CD14-positive monocyte (primary cell): ENCODE measurements around the gene SLFN11. TPM values are rescaled to one million over a fixed set of nuclear protein-coding genes. Genes with fewer than 3 reads are reported as not detected.
A peak's percentile ranks its signal among the peaks of the same experiment; 100 is the strongest.

ENCODE experiments used
- DNase-seq, 3 donors: peaks; one replicate each; pipeline ENCODE4 v3.0.0-alpha.2; 2011 to 2022
- H2AFZ ChIP-seq: 2 replicates; pipeline ENCODE4 v1.6.0; 2012; ENCODE audit warnings: mild to moderate bottlenecking, low read depth, low read length, inconsistent platforms; ENCODE audit not compliant: insufficient read depth, poor library complexity, severe bottlenecking
- H3K27ac ChIP-seq, 2 donors: 1 replicate in 1 of 2; 2 replicates in 1 of 2; pipeline ENCODE4 v1.5.1; 2012 to 2013; ENCODE audit warnings: low read length in 2 of 2, control low read depth in 1 of 2, inconsistent platforms in 1 of 2, low read depth in 1 of 2, mild to moderate bottlenecking in 1 of 2
- H3K27me3 ChIP-seq, 2 donors: one replicate each; pipeline versions ENCODE4 v1.6.0 to v1.6.1; 2011 to 2013; ENCODE audit warnings: low read length in 2 of 2; ENCODE audit not compliant: control insufficient read depth in 2 of 2, insufficient read depth in 2 of 2
- H3K36me3 ChIP-seq, 2 donors: replicated peaks in 1 of 2; 1 replicate in 1 of 2; 2 replicates in 1 of 2; pipeline versions ENCODE4 v1.5.1 to v1.6.1; 2012 to 2013; ENCODE audit warnings: low read length in 2 of 2, control low read depth in 1 of 2, inconsistent platforms in 1 of 2, mild to moderate bottlenecking in 1 of 2; ENCODE audit not compliant: insufficient read depth in 2 of 2, control insufficient read depth in 1 of 2
- H3K4me1 ChIP-seq, 2 donors: 1 replicate in 1 of 2; 2 replicates in 1 of 2; pipeline versions ENCODE4 v1.5.1 to v1.6.1; 2012 to 2013; ENCODE audit warnings: low read length in 2 of 2, control low read depth in 1 of 2, inconsistent platforms in 1 of 2, mild to moderate bottlenecking in 1 of 2, moderate library complexity in 1 of 2; ENCODE audit not compliant: insufficient read depth in 2 of 2, control insufficient read depth in 1 of 2
- H3K4me2 ChIP-seq: replicated peaks from 2 replicates; pipeline ENCODE3; 2012; ENCODE audit warnings: low read length, moderate library complexity, mild to moderate bottlenecking; ENCODE audit not compliant: poor library complexity, severe bottlenecking; ENCODE audit errors: extremely low read depth
- H3K4me3 ChIP-seq, 3 experiments: fragments of 200-600 bp in 1 of 3; sonication (generic) in 1 of 3; replicated peaks in 1 of 3; 1 replicate in 2 of 3; 2 replicates in 1 of 3; pipeline ENCODE4 v1.5.1; 2011 to 2013; ENCODE audit warnings: low read length in 3 of 3, mild to moderate bottlenecking in 3 of 3, control low read depth in 2 of 3, low read depth in 2 of 3, inconsistent platforms in 1 of 3, moderate library complexity in 1 of 3
- H3K79me2 ChIP-seq: 2 replicates; pipeline ENCODE4 v1.6.0; 2012; ENCODE audit warnings: mild to moderate bottlenecking, control low read depth, inconsistent platforms, low read length, moderate library complexity; ENCODE audit not compliant: insufficient read depth
- H3K9ac ChIP-seq: 2 replicates; pipeline ENCODE4 v1.6.0; 2017; ENCODE audit warnings: low read length, mild to moderate bottlenecking; ENCODE audit not compliant: insufficient read depth, poor library complexity, severe bottlenecking
- H3K9me3 ChIP-seq, 2 donors: replicated peaks in 1 of 2; 1 replicate in 1 of 2; 2 replicates in 1 of 2; pipeline versions ENCODE4 v1.5.1 to v1.6.1; 2012 to 2013; ENCODE audit warnings: low read length in 2 of 2, control low read depth in 1 of 2; ENCODE audit not compliant: control insufficient read depth in 1 of 2, insufficient read depth in 1 of 2
- H4K20me1 ChIP-seq: 2 replicates; pipeline ENCODE4 v1.6.0; 2012; ENCODE audit warnings: mild to moderate bottlenecking, low read length, control low read depth, moderate library complexity; ENCODE audit not compliant: insufficient read depth
- H3K27ac Mint-ChIP-seq, 7 donors: one replicate each; pipeline ENCODE4 v1.8.0; 2020; ENCODE audit warnings: mild to moderate bottlenecking in 7 of 7, mixed read lengths in 7 of 7, moderate library complexity in 6 of 7, inconsistent platforms in 2 of 7
- H3K27me3 Mint-ChIP-seq, 3 donors: one replicate each; pipeline ENCODE4 v1.8.0; 2021 to 2022; ENCODE audit warnings: low read depth in 3 of 3, mild to moderate bottlenecking in 3 of 3, mixed read lengths in 3 of 3, moderate library complexity in 3 of 3, inconsistent platforms in 1 of 3
- H3K36me3 Mint-ChIP-seq, 2 donors: one replicate each; pipeline ENCODE4 v1.8.0; 2020; ENCODE audit warnings: mixed read lengths in 2 of 2, inconsistent platforms in 1 of 2, mild to moderate bottlenecking in 1 of 2
- H3K4me1 Mint-ChIP-seq: one replicate; pipeline ENCODE4 v1.8.0; 2020; ENCODE audit warnings: mild to moderate bottlenecking, mixed read lengths
- H3K4me3 Mint-ChIP-seq, 2 donors: one replicate each; pipeline ENCODE4 v1.8.0; 2020; ENCODE audit warnings: mild to moderate bottlenecking in 2 of 2, mixed read lengths in 2 of 2, moderate library complexity in 1 of 2
- H3K9me3 Mint-ChIP-seq, 7 donors: one replicate each; pipeline ENCODE4 v1.8.0; 2020 to 2022; ENCODE audit warnings: mixed read lengths in 7 of 7, mild to moderate bottlenecking in 6 of 7, moderate library complexity in 6 of 7, inconsistent platforms in 2 of 7
- WGBS: methylation state at CpG from one replicate; pipeline ENCODE4 v1.1.5; 2013; ENCODE audit warnings: missing lambda C conversion rate; ENCODE audit not compliant: insufficient coverage; 5-methylcytosine and 5-hydroxymethylcytosine counted together
- intact Hi-C, 2 donors: fragments of 100-400 bp; cut with micrococcal nuclease; formaldehyde crosslinking; loops; one replicate each; pipeline versions ENCODE4 v1.15.0 to v1.15.1; 2023
- polyA plus RNA-seq, 3 donors: library from polyadenylated mRNA; depleted of rRNA in 1 of 3; unstranded in 2 of 3; stranded (reverse) in 1 of 3; fragments of 300-500 nt in 2 of 3; fragments of >200 nt in 1 of 3; fragmentation: Illumina TruSeq in 2 of 3; gene quantifications; 1 replicate in 2 of 3; 2 replicates in 1 of 3; pipeline ENCODE4 v1.2.3, GENCODE V29; 2012 to 2021
- TF ChIP-seq, protein P1 (sequence below): fragments of 200-600 bp; IDR thresholded peaks from one replicate; pipeline ENCODE4 v1.8.0; 2022; ENCODE audit warnings: antibody characterized with exemption, mild to moderate bottlenecking

SLFN11 gene
- polyA plus RNA-seq, 3 donors: 34.3 to 46.8 (median 45.6) TPM

DNA sequence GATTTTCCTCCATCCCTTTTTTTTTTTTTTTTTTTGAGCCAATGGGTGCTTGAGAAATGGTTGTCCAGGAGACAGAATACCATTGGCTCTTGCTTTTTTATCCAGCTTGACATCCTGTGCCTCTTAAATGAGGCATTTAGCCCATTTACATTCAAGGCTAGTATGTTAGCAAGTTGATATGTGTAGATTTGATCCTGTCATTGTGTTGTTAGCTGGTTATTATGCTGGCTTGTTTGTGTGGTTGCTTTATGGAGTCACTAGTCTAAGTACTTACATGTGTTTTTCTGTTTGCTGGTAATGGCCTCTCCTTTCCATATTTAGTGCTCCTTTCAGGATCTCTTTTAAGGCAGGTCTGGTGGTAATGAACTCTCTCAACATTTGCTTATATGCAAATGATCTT is 14.1 kb upstream of the SLFN11 start:
- peaks cover 34% of the 10 kb centered on the region for H3K4me1 Mint-ChIP-seq
- TF ChIP-seq, protein P1, sequence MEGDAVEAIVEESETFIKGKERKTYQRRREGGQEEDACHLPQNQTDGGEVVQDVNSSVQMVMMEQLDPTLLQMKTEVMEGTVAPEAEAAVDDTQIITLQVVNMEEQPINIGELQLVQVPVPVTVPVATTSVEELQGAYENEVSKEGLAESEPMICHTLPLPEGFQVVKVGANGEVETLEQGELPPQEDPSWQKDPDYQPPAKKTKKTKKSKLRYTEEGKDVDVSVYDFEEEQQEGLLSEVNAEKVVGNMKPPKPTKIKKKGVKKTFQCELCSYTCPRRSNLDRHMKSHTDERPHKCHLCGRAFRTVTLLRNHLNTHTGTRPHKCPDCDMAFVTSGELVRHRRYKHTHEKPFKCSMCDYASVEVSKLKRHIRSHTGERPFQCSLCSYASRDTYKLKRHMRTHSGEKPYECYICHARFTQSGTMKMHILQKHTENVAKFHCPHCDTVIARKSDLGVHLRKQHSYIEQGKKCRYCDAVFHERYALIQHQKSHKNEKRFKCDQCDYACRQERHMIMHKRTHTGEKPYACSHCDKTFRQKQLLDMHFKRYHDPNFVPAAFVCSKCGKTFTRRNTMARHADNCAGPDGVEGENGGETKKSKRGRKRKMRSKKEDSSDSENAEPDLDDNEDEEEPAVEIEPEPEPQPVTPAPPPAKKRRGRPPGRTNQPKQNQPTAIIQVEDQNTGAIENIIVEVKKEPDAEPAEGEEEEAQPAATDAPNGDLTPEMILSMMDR: no peak
- H3K27me3 Mint-ChIP-seq: peaks cover 0 to 3% (median 0%) of the 10 kb centered on the region in 3 donors
- H3K79me2 ChIP-seq: no peaks in the 10 kb centered on the region
- intact Hi-C loops: no loop called here
- H3K4me2 ChIP-seq: no peak overlapping the region
- no peaks in the 10 kb centered on the region for H3K9me3 ChIP-seq
- H3K36me3 ChIP-seq: no peaks in the 10 kb centered on the region
- no peak overlapping the region for H3K27ac Mint-ChIP-seq
- peaks cover 21 to 32% of the 10 kb centered on the region in 2 donors for H3K4me1 ChIP-seq
- peaks cover 0 to 2% (median 0%) of the 10 kb centered on the region in 7 donors for H3K9me3 Mint-ChIP-seq
- no peak overlapping the region for H3K4me3 ChIP-seq
- H3K36me3 Mint-ChIP-seq: no peaks in the 10 kb centered on the region
- H3K9ac ChIP-seq: no peak overlapping the region
- H2AFZ ChIP-seq: no peak overlapping the region
- no peak for DNase-seq
- no peaks in the 10 kb centered on the region for H4K20me1 ChIP-seq
- H3K4me3 Mint-ChIP-seq: no peak overlapping the region
- no peak overlapping the region for H3K27ac ChIP-seq
- no peaks in the 10 kb centered on the region for H3K27me3 ChIP-seq

GRCh38 chr17:35377706-35378105 is 4.3 kb upstream of the SLFN11 start:
- intact Hi-C loops: loop anchor here (2.0 to 10.0 kb wide), 4 partner anchors 55 to 157 kb away; partner anchors contain the start of genes SLFN12 (in 2 of the 2), SLFN12L (in 1 of the 2) and SLFN13 (in 1 of the 2)
- H3K27ac Mint-ChIP-seq: peak overlapping the region; percentile 69 to 89 (median 78)
- H3K9me3 ChIP-seq: no peaks in the 10 kb centered on the region
- WGBS: no CpG with 5 or more reads among the region's 3 CpGs
- no peak overlapping the region for H3K4me3 Mint-ChIP-seq
- H3K36me3 ChIP-seq: no peaks in the 10 kb centered on the region
- peaks cover 57 to 74% of the 10 kb centered on the region in 2 donors for H3K4me1 ChIP-seq
- H3K27me3 Mint-ChIP-seq: peaks cover 0 to 2% (median 0%) of the 10 kb centered on the region in 3 donors
- no peak overlapping the region for H2AFZ ChIP-seq
- no peaks in the 10 kb centered on the region for H3K27me3 ChIP-seq
- H3K36me3 Mint-ChIP-seq: no peaks in the 10 kb centered on the region
- peak in 2 of 3 donors; percentile 51 to 59 for DNase-seq
- peaks cover 12% of the 10 kb centered on the region for H3K79me2 ChIP-seq
- no peak overlapping the region for H3K9ac ChIP-seq
- no peaks in the 10 kb centered on the region for H3K9me3 Mint-ChIP-seq
- no peaks in the 10 kb centered on the region for H4K20me1 ChIP-seq
- TF ChIP-seq, protein P1: no peak
- H3K4me2 ChIP-seq: peak overlapping the region; percentile 40
- peak overlapping the region in 1 of 3 experiments; percentile 20 for H3K4me3 ChIP-seq
- H3K4me1 Mint-ChIP-seq: peaks cover 60% of the 10 kb centered on the region
- peak overlapping the region; percentile 32 to 52 for H3K27ac ChIP-seq
